ENCODE measurements around the gene TENM4. TPM values are rescaled to one million over a fixed set of nuclear protein-coding genes. Genes with fewer than 3 reads are reported as not detected.

TENM4 gene
- total RNA-seq, 1 donor from 2014 or later = 3.8 TPM

GRCh38 chr11:78840200-78840599 is 600.6 kb downstream of the TENM4 start:
- H3K4me3 Mint-ChIP-seq (ENCODE audit: unreplicated experiment) = no peak overlapping the region
- H3K9me3 Mint-ChIP-seq (ENCODE audit: low read depth) = no peaks in the 10 kb centered on the region
- H3K4me1 Mint-ChIP-seq (ENCODE audit: low read depth) = peaks cover 9% of the 10 kb centered on the region
- no peak overlapping the region for H3K27ac Mint-ChIP-seq (ENCODE audit: unreplicated experiment)
- no peak for DNase-seq (ENCODE audit: low spot score)
- TF ChIP-seq, protein P1, sequence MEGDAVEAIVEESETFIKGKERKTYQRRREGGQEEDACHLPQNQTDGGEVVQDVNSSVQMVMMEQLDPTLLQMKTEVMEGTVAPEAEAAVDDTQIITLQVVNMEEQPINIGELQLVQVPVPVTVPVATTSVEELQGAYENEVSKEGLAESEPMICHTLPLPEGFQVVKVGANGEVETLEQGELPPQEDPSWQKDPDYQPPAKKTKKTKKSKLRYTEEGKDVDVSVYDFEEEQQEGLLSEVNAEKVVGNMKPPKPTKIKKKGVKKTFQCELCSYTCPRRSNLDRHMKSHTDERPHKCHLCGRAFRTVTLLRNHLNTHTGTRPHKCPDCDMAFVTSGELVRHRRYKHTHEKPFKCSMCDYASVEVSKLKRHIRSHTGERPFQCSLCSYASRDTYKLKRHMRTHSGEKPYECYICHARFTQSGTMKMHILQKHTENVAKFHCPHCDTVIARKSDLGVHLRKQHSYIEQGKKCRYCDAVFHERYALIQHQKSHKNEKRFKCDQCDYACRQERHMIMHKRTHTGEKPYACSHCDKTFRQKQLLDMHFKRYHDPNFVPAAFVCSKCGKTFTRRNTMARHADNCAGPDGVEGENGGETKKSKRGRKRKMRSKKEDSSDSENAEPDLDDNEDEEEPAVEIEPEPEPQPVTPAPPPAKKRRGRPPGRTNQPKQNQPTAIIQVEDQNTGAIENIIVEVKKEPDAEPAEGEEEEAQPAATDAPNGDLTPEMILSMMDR (IDR thresholded peaks at IDR 0.05) = no peak
- no peaks in the 10 kb centered on the region for H3K36me3 Mint-ChIP-seq (ENCODE audit: low read depth)
- H3K27me3 Mint-ChIP-seq (ENCODE audit: low read depth) = no peaks in the 10 kb centered on the region

DNA sequence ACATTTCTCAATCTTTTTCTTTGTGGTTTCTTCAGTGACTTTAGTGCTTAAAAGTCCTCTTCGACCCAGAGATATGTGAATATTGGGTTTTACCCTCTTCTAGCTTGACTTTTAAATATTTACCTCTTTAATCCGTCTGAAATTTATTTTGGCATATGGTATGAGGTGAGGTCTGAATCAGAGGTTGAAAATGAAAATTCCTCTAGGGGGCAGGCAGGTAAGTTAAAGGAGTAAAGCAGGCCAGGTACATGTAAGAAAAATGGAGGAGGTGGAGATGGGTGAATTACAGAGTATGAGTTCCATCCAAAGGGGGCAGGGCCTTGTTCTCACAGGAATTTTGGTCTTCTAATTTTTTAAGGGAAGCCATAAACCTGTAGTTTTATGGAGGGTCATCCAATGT is 602.4 kb downstream of the TENM4 start:
- Mint-ChIP-seq H3K27ac (ENCODE audit: unreplicated experiment) (no peak overlapping the region), H3K4me1 (ENCODE audit: low read depth) (peaks cover 9% of the 10 kb centered on the region), H3K9me3 (ENCODE audit: low read depth) (no peaks in the 10 kb centered on the region), H3K4me3 (ENCODE audit: unreplicated experiment) (no peak overlapping the region), H3K36me3 (ENCODE audit: low read depth) (no peaks in the 10 kb centered on the region), H3K27me3 (ENCODE audit: low read depth) (no peaks in the 10 kb centered on the region)
- DNase-seq (ENCODE audit: low spot score) = no peak
- TF ChIP-seq, protein P1 (IDR thresholded peaks at IDR 0.05) = no peak

DNA sequence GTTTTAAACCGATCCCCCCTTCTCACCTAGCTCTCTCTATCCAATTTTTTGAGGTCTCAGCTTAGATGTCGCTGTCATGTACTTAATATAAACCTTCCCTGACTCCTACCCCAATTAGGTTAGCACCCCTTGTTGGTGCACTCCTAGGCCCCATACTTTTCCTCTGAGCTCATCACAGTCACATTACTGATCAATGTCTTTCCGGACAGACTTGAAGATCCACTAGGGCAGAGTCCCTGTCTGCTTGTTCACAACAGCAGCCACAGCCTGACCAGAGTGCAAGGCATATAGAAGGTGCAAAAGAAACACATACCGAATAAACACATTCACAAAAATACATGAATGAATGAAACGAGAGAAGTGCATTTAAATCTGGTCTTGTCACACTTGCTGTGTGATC is 605.2 kb downstream of the TENM4 start:
- Mint-ChIP-seq H3K27me3 (ENCODE audit: low read depth) (no peaks in the 10 kb centered on the region), H3K27ac (ENCODE audit: unreplicated experiment) (no peak overlapping the region), H3K4me1 (ENCODE audit: low read depth) (peaks cover 10% of the 10 kb centered on the region), H3K36me3 (ENCODE audit: low read depth) (no peaks in the 10 kb centered on the region), H3K4me3 (ENCODE audit: unreplicated experiment) (no peak overlapping the region), H3K9me3 (ENCODE audit: low read depth) (no peaks in the 10 kb centered on the region)
- TF ChIP-seq, protein P1 (IDR thresholded peaks at IDR 0.05) = no peak
- no peak for DNase-seq (ENCODE audit: low spot score)

GRCh38 chr11:78834886-78835285 is 605.9 kb downstream of the TENM4 start:
- no peak overlapping the region for H3K4me3 Mint-ChIP-seq (ENCODE audit: unreplicated experiment)
- no peak overlapping the region for H3K27ac Mint-ChIP-seq (ENCODE audit: unreplicated experiment)
- no peaks in the 10 kb centered on the region for H3K9me3 Mint-ChIP-seq (ENCODE audit: low read depth)
- no peak for DNase-seq (ENCODE audit: low spot score)
- H3K4me1 Mint-ChIP-seq (ENCODE audit: low read depth) = peaks cover 10% of the 10 kb centered on the region
- TF ChIP-seq, protein P1 (IDR thresholded peaks at IDR 0.05) = no peak
- no peaks in the 10 kb centered on the region for H3K27me3 Mint-ChIP-seq (ENCODE audit: low read depth)
- no peaks in the 10 kb centered on the region for H3K36me3 Mint-ChIP-seq (ENCODE audit: low read depth)

DNA sequence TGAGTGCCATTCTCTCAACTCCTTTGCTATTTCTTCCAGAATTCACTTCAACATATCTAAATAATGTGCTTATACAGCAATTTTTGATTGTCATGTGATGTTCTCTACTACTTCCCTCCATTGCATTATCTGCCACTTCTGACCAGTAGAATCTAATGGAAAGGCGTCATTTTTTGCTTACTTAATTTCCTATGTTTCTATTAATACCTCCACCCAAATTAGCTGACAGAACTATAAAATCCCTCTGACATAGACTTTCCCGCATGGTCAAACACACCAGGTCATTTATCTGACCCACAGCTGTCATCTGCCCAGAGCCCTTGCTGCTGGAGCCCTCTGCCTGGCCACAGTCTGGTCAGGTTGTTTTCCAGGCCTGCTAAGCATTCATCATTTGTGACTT is 607.6 kb downstream of the TENM4 start:
- peaks cover 9% of the 10 kb centered on the region for H3K4me1 Mint-ChIP-seq (ENCODE audit: low read depth)
- DNase-seq (ENCODE audit: low spot score) = no peak
- no peaks in the 10 kb centered on the region for H3K9me3 Mint-ChIP-seq (ENCODE audit: low read depth)
- no peak overlapping the region for H3K4me3 Mint-ChIP-seq (ENCODE audit: unreplicated experiment)
- no peaks in the 10 kb centered on the region for H3K27me3 Mint-ChIP-seq (ENCODE audit: low read depth)
- H3K27ac Mint-ChIP-seq (ENCODE audit: unreplicated experiment) = no peak overlapping the region
- no peaks in the 10 kb centered on the region for H3K36me3 Mint-ChIP-seq (ENCODE audit: low read depth)
- TF ChIP-seq, protein P1 (IDR thresholded peaks at IDR 0.05) = no peak

All from chondrocyte (in vitro differentiated cells).